Esophagus muscularis mucosa (tissue), 4 donors: Measurements from ENCODE around the gene UBE2N. TPM values are rescaled to one million over a fixed set of nuclear protein-coding genes. Genes with fewer than 3 reads are reported as not detected.

ENCODE experiments used
- DNase-seq: peaks from one replicate; pipeline ENCODE4 v3.0.0-alpha.2; 2017; ENCODE audit errors: extremely low spot score
- H3K27ac ChIP-seq, 4 donors: fragments of 200-600 bp; sonication (generic); replicated peaks in 1 of 4; 1 replicate in 3 of 4; 2 replicates in 1 of 4; pipeline ENCODE4 v1.5.1; 2016 to 2019; ENCODE audit warnings: mild to moderate bottlenecking in 1 of 4
- H3K27me3 ChIP-seq, 4 donors: fragments of 200-600 bp; sonication (generic); one replicate each; pipeline versions ENCODE4 v1.5.1 to v1.6.0; 2016 to 2019
- H3K36me3 ChIP-seq, 4 donors: fragments of 200-600 bp; sonication (generic); one replicate each; pipeline ENCODE4 v1.5.1; 2016 to 2019
- H3K4me1 ChIP-seq, 4 donors: fragments of 200-600 bp; sonication (generic); one replicate each; pipeline ENCODE4 v1.5.1; 2016 to 2019
- H3K4me3 ChIP-seq, 4 donors: fragments of 200-600 bp; sonication (generic); 1 replicate in 2 of 4; 2 replicates in 2 of 4; pipeline ENCODE4 v1.5.1; 2016 to 2019; ENCODE audit warnings: mild to moderate bottlenecking in 4 of 4, moderate library complexity in 1 of 4
- H3K9me3 ChIP-seq, 4 donors: fragments of 200-600 bp; sonication (generic); 1 replicate in 3 of 4; 2 replicates in 1 of 4; pipeline ENCODE4 v1.5.1; 2016 to 2019
- CTCF ChIP-seq, 3 experiments: fragments of 200-600 bp in 2 of 3; fragments of 450-650 bp in 1 of 3; sonication (generic) in 2 of 3; IDR thresholded peaks; one replicate each; pipeline ENCODE4 v1.5.1; 2017 to 2019; ENCODE audit warnings: antibody characterized with exemption in 3 of 3, mild to moderate bottlenecking in 2 of 3, moderate library complexity in 1 of 3
- EP300 ChIP-seq: sonication (generic); formaldehyde crosslinking; IDR thresholded peaks from one replicate; pipeline ENCODE4 v1.6.1; 2017; ENCODE audit warnings: antibody characterized with exemption
- POLR2A ChIP-seq: fragments of 450-650 bp; IDR thresholded peaks from one replicate; pipeline ENCODE4 v1.6.1; 2017; ENCODE audit warnings: antibody characterized with exemption, moderate library complexity, mild to moderate bottlenecking, low read depth
- POLR2AphosphoS5 ChIP-seq, 2 donors: sonication (generic); formaldehyde crosslinking; IDR thresholded peaks; one replicate each; pipeline ENCODE4 v1.6.1; 2017; ENCODE audit warnings: antibody characterized with exemption in 2 of 2
- WGBS: methylation state at CpG from one replicate; pipeline ENCODE4 v1.1.5; 2018; 5-methylcytosine and 5-hydroxymethylcytosine counted together
- intact Hi-C: fragments of 100-400 bp; cut with DNase I; formaldehyde crosslinking; loops from one replicate; pipeline ENCODE4 v1.15.1; 2023
- total RNA-seq, 4 donors: library from RNA; depleted of rRNA; stranded (reverse); fragments of >200 nt; gene quantifications; one replicate each; pipeline versions ENCODE4 v1.1.0 to v1.2.1, GENCODE V29; 2016

UBE2N gene
- total RNA-seq, 4 donors from 2014 or later: 37.8 to 106 (median 61.8) TPM

- Histone ChIP-seq H3K36me3 (no peaks in the 10 kb centered on the region), H3K9me3 (peaks cover 0 to 3% (median 0%) of the 10 kb centered on the region in 4 donors), H3K27me3 (no peaks in the 10 kb centered on the region), H3K4me3 (no peak overlapping the region), H3K27ac (peak overlapping the region in 1 of 4 donors; percentile 7), H3K4me1 (peaks cover 13 to 47% (median 21%) of the 10 kb centered on the region in 4 donors)
- intact Hi-C loops: no loop called here
- WGBS: 55% methylated on average over 2 of the region's 2 CpGs
- DNase-seq: no peak
- TF ChIP-seq POLR2AphosphoS5 (IDR thresholded peaks at IDR 0.05) (no peak), EP300 (no peak)
These were observed 67.6 kb downstream of the UBE2N start for GRCh38 chr12:93373961-93374656.

GRCh38 chr12:93370947-93371346 is 70.8 kb downstream of the UBE2N start:
- Histone ChIP-seq H3K36me3 (no peaks in the 10 kb centered on the region), H3K4me1 (peaks cover 0 to 32% (median 10%) of the 10 kb centered on the region in 4 donors), H3K4me3 (no peak overlapping the region), H3K9me3 (peaks cover 0 to 3% (median 0%) of the 10 kb centered on the region in 4 donors), H3K27me3 (no peaks in the 10 kb centered on the region), H3K27ac (no peak overlapping the region)
- TF ChIP-seq CTCF (IDR thresholded peaks at IDR 0.05) (no peak), EP300 (no peak), POLR2A (no peak), POLR2AphosphoS5 (IDR thresholded peaks at IDR 0.05) (no peak)
- intact Hi-C loops: no loop called here
- DNase-seq: no peak
- over 99% methylated on average over 6 of the region's 6 CpGs for WGBS

- no peaks in the 10 kb centered on the region for H3K36me3 ChIP-seq
- DNase-seq: no peak
- intact Hi-C loops: no loop called here
- H3K9me3 ChIP-seq: peaks cover 0 to 3% (median 0%) of the 10 kb centered on the region in 4 donors
- H3K4me1 ChIP-seq: peaks cover 0 to 19% (median 3%) of the 10 kb centered on the region in 4 donors
- no peaks in the 10 kb centered on the region for H3K27me3 ChIP-seq
- H3K27ac ChIP-seq: no peak overlapping the region
- TF ChIP-seq EP300 (no peak), POLR2AphosphoS5 (IDR thresholded peaks at IDR 0.05) (no peak), POLR2A (no peak), CTCF (IDR thresholded peaks at IDR 0.05) (no peak)
- H3K4me3 ChIP-seq: no peak overlapping the region
These were observed 72.2 kb downstream of the UBE2N start for GRCh38 chr12:93369505-93369904.

GRCh38 chr12:93368766-93369165 is 73.0 kb downstream of the UBE2N start:
- no peak for DNase-seq
- H3K4me3 ChIP-seq: no peak overlapping the region
- over 99% methylated on average over 3 of the region's 3 CpGs for WGBS
- TF ChIP-seq EP300 (no peak), POLR2A (no peak), POLR2AphosphoS5 (IDR thresholded peaks at IDR 0.05) (no peak), CTCF (IDR thresholded peaks at IDR 0.05) (no peak)
- no peaks in the 10 kb centered on the region for H3K36me3 ChIP-seq
- peaks cover 0 to 11% (median 1%) of the 10 kb centered on the region in 4 donors for H3K4me1 ChIP-seq
- H3K27me3 ChIP-seq: no peaks in the 10 kb centered on the region
- intact Hi-C loops: no loop called here
- peaks cover 0 to 3% (median 0%) of the 10 kb centered on the region in 4 donors for H3K9me3 ChIP-seq
- H3K27ac ChIP-seq: no peak overlapping the region

GRCh38 chr12:93366422-93366821 is 75.3 kb downstream of the UBE2N start:
- Histone ChIP-seq H3K27me3 (no peaks in the 10 kb centered on the region), H3K4me3 (no peak overlapping the region), H3K9me3 (no peaks in the 10 kb centered on the region), H3K36me3 (no peaks in the 10 kb centered on the region), H3K27ac (no peak overlapping the region), H3K4me1 (peaks cover 0 to 6% (median 2%) of the 10 kb centered on the region in 4 donors)
- 98% methylated on average over 4 of the region's 4 CpGs for WGBS
- intact Hi-C loops: no loop called here
- no peak for TF ChIP-seq EP300
- no peak for TF ChIP-seq POLR2A
- TF ChIP-seq CTCF (IDR thresholded peaks at IDR 0.05): no peak
- TF ChIP-seq POLR2AphosphoS5 (IDR thresholded peaks at IDR 0.05): no peak
- DNase-seq: no peak
